ENCODE measurements around the gene TMEM50B. TPM values are rescaled to one million over a fixed set of nuclear protein-coding genes. Genes with fewer than 3 reads are reported as not detected.

Gene TMEM50B
- total and polyA plus RNA-seq, 2 of the 8 experiments (the other 6 are each of a cell fraction or from before 2014, with no cell fraction given) = 16.8 to 20.5 TPM

DNA sequence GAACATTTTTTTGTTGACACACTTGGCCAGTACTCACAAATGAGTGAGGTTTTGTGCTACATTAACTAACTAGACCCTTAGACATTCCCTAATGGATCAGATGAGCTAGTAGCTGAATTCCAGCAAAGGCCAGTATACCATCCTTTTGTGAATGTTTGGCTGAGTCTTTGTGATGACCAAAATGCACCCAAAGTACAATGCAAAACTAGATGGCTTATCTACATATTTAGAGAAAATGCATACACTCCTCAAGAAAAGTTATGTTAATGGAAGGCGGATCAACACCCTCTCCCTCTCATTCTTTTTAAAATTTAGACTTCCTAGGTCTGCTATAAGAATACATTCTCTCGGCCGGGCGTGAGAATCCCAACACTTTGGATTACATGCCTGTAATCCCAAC lies 31.9 kb upstream of the TMEM50B start (continued):
- TF ChIP-seq, protein P1, sequence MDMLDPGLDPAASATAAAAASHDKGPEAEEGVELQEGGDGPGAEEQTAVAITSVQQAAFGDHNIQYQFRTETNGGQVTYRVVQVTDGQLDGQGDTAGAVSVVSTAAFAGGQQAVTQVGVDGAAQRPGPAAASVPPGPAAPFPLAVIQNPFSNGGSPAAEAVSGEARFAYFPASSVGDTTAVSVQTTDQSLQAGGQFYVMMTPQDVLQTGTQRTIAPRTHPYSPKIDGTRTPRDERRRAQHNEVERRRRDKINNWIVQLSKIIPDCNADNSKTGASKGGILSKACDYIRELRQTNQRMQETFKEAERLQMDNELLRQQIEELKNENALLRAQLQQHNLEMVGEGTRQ (IDR thresholded peaks at IDR 0.05; ENCODE audit: low read length) = no peak
- TF ChIP-seq NANOG (IDR thresholded peaks at IDR 0.05; ENCODE audit: insufficient read depth, low read depth, low read length, poor library complexity, severe bottlenecking) (no peak), CTBP2 (IDR thresholded peaks at IDR 0.05; ENCODE audit: borderline replicate concordance, insufficient read depth, insufficient read length, low read length) (no peak), PHF8 (conservative IDR thresholded peaks at IDR 0.05; ENCODE audit: low read depth, low read length) (no peak), SAP30 (IDR thresholded peaks at IDR 0.05; ENCODE audit: insufficient read depth, insufficient replicate concordance, low read length) (no peak), EGR1 (IDR thresholded peaks at IDR 0.05; ENCODE audit: borderline replicate concordance, low read depth, low read length) (no peak), TAF7 (optimal IDR thresholded peaks at IDR 0.05; ENCODE audit: borderline replicate concordance, low read depth, low read length) (no peak)
